HCT116 (cell line): ENCODE measurements around the gene ART3. TPM values are rescaled to one million over a fixed set of nuclear protein-coding genes. Genes with fewer than 3 reads are reported as not detected.

Experiments used
- ATAC-seq: fragments of 200-7000 bp; cut with Tn5 transposase; 2 replicates; pipeline ENCODE4 v1.9.1; 2020; ENCODE audit warnings: mild to moderate bottlenecking, moderate library complexity
- Bru-seq: library from RNA; stranded (reverse); fragments of 400-500 nt; gene quantifications from one replicate; lab custom pipeline; 2021; lab: Mats Ljungman, UMichigan
- BruChase-seq, 2 experiments: library from RNA; stranded (reverse); fragments of 400-500 nt; gene quantifications; one replicate each; lab custom pipeline; 2021; lab: Mats Ljungman, UMichigan
- BruUV-seq: library from RNA; stranded (reverse); fragments of 400-500 nt; replicated peaks from 2 replicates; lab custom pipeline; 2021; lab: Mats Ljungman, UMichigan
- CTCF ChIA-PET: fragments of 300-600 bp; sonication (Branson Sonifier 250); formaldehyde crosslinking; loops from one replicate; lab custom pipeline; 2021; ENCODE audit warnings: antibody characterized with exemption; lab: Charles Lee
- POLR2A ChIA-PET: fragments of 300-600, 350-600 bp; sonication (Branson Sonifier 250); formaldehyde crosslinking; loops from one replicate; lab custom pipeline; 2021; ENCODE audit warnings: antibody characterized with exemption; lab: Charles Lee
- RAD21 ChIA-PET, 2 experiments: fragments of 300-600 bp; sonication (Branson Sonifier 250); formaldehyde crosslinking; loops; one replicate each; lab custom pipeline; 2023; ENCODE audit warnings: low total read pairs in 2 of 2; ENCODE audit not compliant: uncharacterized antibody in 2 of 2, unreplicated experiment in 2 of 2, low non-redundant PET in 1 of 2; lab: Charles Lee
- DNase-seq: peaks from one replicate; pipeline ENCODE4 v3.0.0-alpha.2; 2010; ENCODE audit warnings: low read depth, low spot score
- H2AFZ ChIP-seq: fragments of 200-600 bp; shearing (Covaris generic), sonication (generic); 2 replicates; pipeline ENCODE4 v1.6.1; 2017; ENCODE audit warnings: low read depth, mixed run types, mixed read lengths, antibody characterized with exemption, low read length; ENCODE audit not compliant: poor library complexity, severe bottlenecking
- H3K27ac ChIP-seq: 2 replicates; pipeline ENCODE4 v1.5.1; 2012; ENCODE audit warnings: low read depth, low read length
- H3K27me3 ChIP-seq: fragments of 200-600 bp; sonication (generic); 2 replicates; pipeline ENCODE4 v1.6.1; 2016; ENCODE audit warnings: mixed run types, low read length, mixed read lengths; ENCODE audit not compliant: insufficient read depth
- H3K36me3 ChIP-seq, 2 experiments: fragments of 200-500 bp in 1 of 2; fragments of 200-600 bp in 1 of 2; sonication (Bioruptor generic) in 1 of 2; sonication (generic) in 1 of 2; 2 replicates each; pipeline versions ENCODE4 v1.5.1 to v1.6.1; 2014 to 2016; ENCODE audit warnings: low read length in 2 of 2, inconsistent platforms in 1 of 2, mixed read lengths in 1 of 2, mixed run types in 1 of 2; ENCODE audit not compliant: insufficient read depth in 2 of 2, control insufficient read depth in 1 of 2
- H3K4me1 ChIP-seq, 2 experiments: fragments of 200-600 bp in 1 of 2; sonication (generic) in 1 of 2; 2 replicates each; pipeline versions ENCODE4 v1.5.1 to v1.6.1; 2012 to 2017; ENCODE audit warnings: low read length in 2 of 2, inconsistent platforms in 1 of 2, mild to moderate bottlenecking in 1 of 2, mixed read lengths in 1 of 2, mixed run types in 1 of 2, moderate library complexity in 1 of 2; ENCODE audit not compliant: insufficient read depth in 2 of 2, control insufficient read depth in 1 of 2
- H3K4me2 ChIP-seq: fragments of 200-600 bp; sonication (generic); 2 replicates; pipeline ENCODE4 v1.6.1; 2017; ENCODE audit warnings: mixed run types, low read length, mixed read lengths
- H3K4me3 ChIP-seq, 2 experiments: fragments of 200-600 bp in 1 of 2; sonication (generic) in 1 of 2; replicated peaks in 1 of 2; 2 replicates each; pipeline ENCODE4 v1.5.1; 2011 to 2016; ENCODE audit warnings: low read length in 2 of 2, control low read depth in 1 of 2, low read depth in 1 of 2, mild to moderate bottlenecking in 1 of 2, mixed read lengths in 1 of 2, mixed run types in 1 of 2
- H3K79me2 ChIP-seq: fragments of 200-600 bp; sonication (generic); 2 replicates; pipeline ENCODE4 v1.6.1; 2017; ENCODE audit warnings: mild to moderate bottlenecking, mixed run types, low read length, moderate library complexity, mixed read lengths; ENCODE audit not compliant: insufficient read depth
- H3K9ac ChIP-seq: fragments of 200-600 bp; sonication (generic); 2 replicates; pipeline ENCODE4 v1.6.1; 2016; ENCODE audit warnings: low read length, mixed read lengths
- H3K9me2 ChIP-seq: fragments of 200-600 bp; sonication (generic), shearing (Covaris generic); 2 replicates; pipeline ENCODE4 v1.6.1; 2017; ENCODE audit warnings: mixed run types, mild to moderate bottlenecking, moderate library complexity; ENCODE audit not compliant: insufficient read depth
- H3K9me3 ChIP-seq, 2 experiments: fragments of 200-500 bp in 1 of 2; fragments of 200-600 bp in 1 of 2; sonication (Bioruptor generic) in 1 of 2; sonication (generic) in 1 of 2; 2 replicates each; pipeline ENCODE4 v1.6.1; 2014 to 2017; ENCODE audit warnings: low read length in 2 of 2, mixed read lengths in 2 of 2, inconsistent platforms in 1 of 2, low read depth in 1 of 2, mild to moderate bottlenecking in 1 of 2, mixed run types in 1 of 2, moderate library complexity in 1 of 2; ENCODE audit not compliant: control insufficient read depth in 1 of 2, insufficient read depth in 1 of 2
- H4K20me1 ChIP-seq: fragments of 200-600 bp; sonication (generic), shearing (Covaris generic); 2 replicates; pipeline ENCODE4 v1.6.1; 2017; ENCODE audit warnings: mixed run types, mild to moderate bottlenecking, moderate library complexity; ENCODE audit not compliant: insufficient read depth
- CBX3 ChIP-seq: IDR thresholded peaks from 2 replicates; pipeline ENCODE4 v1.6.1; 2012; ENCODE audit warnings: low read depth
- ELF1 ChIP-seq: IDR thresholded peaks from 2 replicates; pipeline ENCODE4 v1.6.1; 2012; ENCODE audit warnings: low read depth, borderline replicate concordance
- EZH2 ChIP-seq: fragments of 200-600 bp; sonication (generic); IDR thresholded peaks from 2 replicates; pipeline ENCODE4 v1.6.1; 2017; ENCODE audit warnings: antibody characterized with exemption, mixed run types
- EZH2phosphoT487 ChIP-seq: fragments of 200-600 bp; IDR thresholded peaks from 2 replicates; pipeline ENCODE4 v1.6.1; 2018; ENCODE audit warnings: antibody characterized with exemption, borderline replicate concordance
- FOSL1 ChIP-seq: IDR thresholded peaks from 2 replicates; pipeline ENCODE4 v1.6.1; 2012; ENCODE audit warnings: low read depth
- POLR2A ChIP-seq: IDR thresholded peaks from 2 replicates; pipeline ENCODE4 v1.7.0; 2011; ENCODE audit warnings: borderline replicate concordance; ENCODE audit not compliant: insufficient read depth, insufficient read length; ENCODE audit errors: extremely low read depth
- POLR2AphosphoS5 ChIP-seq: IDR thresholded peaks from 2 replicates; pipeline ENCODE4 v1.6.1; 2011; ENCODE audit warnings: mild to moderate bottlenecking, low read depth, low read length, moderate library complexity
- REST ChIP-seq: IDR thresholded peaks from 2 replicates; pipeline ENCODE4 v1.6.1; 2012; ENCODE audit warnings: low read depth
- SIN3A ChIP-seq: IDR thresholded peaks from 2 replicates; pipeline ENCODE4 v1.6.1; 2012; ENCODE audit warnings: low read depth
- SP1 ChIP-seq: IDR thresholded peaks from 2 replicates; pipeline ENCODE4 v1.6.1; 2012; ENCODE audit warnings: low read depth
- TCF7L2 ChIP-seq: IDR thresholded peaks from 2 replicates; pipeline ENCODE4 v1.7.0; 2011; ENCODE audit warnings: borderline replicate concordance, inconsistent platforms; ENCODE audit not compliant: insufficient read depth, insufficient read length; ENCODE audit errors: extremely low read depth
- YY1 ChIP-seq: IDR thresholded peaks from 2 replicates; pipeline ENCODE4 v1.6.1; 2011; ENCODE audit warnings: low read length, low read depth, moderate library complexity, mild to moderate bottlenecking; ENCODE audit not compliant: insufficient replicate concordance; ENCODE audit errors: extremely low read depth
- ZNF274 ChIP-seq: fragments of 200-500 bp; sonication (Bioruptor generic); IDR thresholded peaks from 2 replicates; pipeline ENCODE4 v1.6.1; 2014; ENCODE audit warnings: mild to moderate bottlenecking, low read depth, low read length, inconsistent platforms
- intact Hi-C: fragments of 100-400 bp; cut with micrococcal nuclease; formaldehyde crosslinking; loops from 2 replicates; pipeline ENCODE4 v1.10.0; 2022
- long read RNA-seq: library from polyadenylated mRNA; unstranded; transcript quantifications from one replicate; pipeline ENCODE4 v2.0.0, GENCODE V29; 2021; ENCODE audit not compliant: unreplicated experiment
- polyA plus RNA-seq: library from polyadenylated mRNA; unstranded; fragments of >200 nt; gene quantifications from 2 replicates; pipeline ENCODE4 v1.2.1, GENCODE V29; 2012; ENCODE audit warnings: missing spikeins
- total RNA-seq: library from RNA; stranded (reverse); gene quantifications from one replicate; pipeline ENCODE4 v1.2.1, GENCODE V29; 2021; ENCODE audit not compliant: unreplicated experiment

The ART3 gene
- total RNA-seq (not detected), Bru-seq, nascent RNA (not detected), BruChase-seq, experiment 1, labeled RNA remaining after a 6-hour chase (not detected), BruChase-seq, experiment 2, labeled RNA remaining after a 2-hour chase (percentile 1 among the genes with signal in this experiment)
- polyA plus RNA-seq: not detected in 2 replicates
- long read RNA-seq: 0 reads

- no peaks in the 10 kb centered on the region for H3K27me3 ChIP-seq
- no peaks in the 10 kb centered on the region for H3K36me3 ChIP-seq
- no peak for ATAC-seq
- H3K9me3 ChIP-seq: no peaks in the 10 kb centered on the region
- ChIA-PET RAD21 (no interaction called here), CTCF (no interaction called here), POLR2A (interaction anchor here (1.3 kb wide), 1 partner anchor 12 kb away, joined by 3 read pairs; no protein-coding TSS in a partner anchor)
- BruUV-seq: no TSS peak
- H3K27ac ChIP-seq: no peak within 1 kb of the TSS
- H3K4me1 ChIP-seq: no peaks in the 10 kb centered on the region
- no peak within 1 kb of the TSS for H3K9ac ChIP-seq
- H3K79me2 ChIP-seq: no peaks in the 10 kb centered on the region
- H3K9me2 ChIP-seq: no peaks in the 10 kb centered on the region
- no peak within 1 kb of the TSS for H2AFZ ChIP-seq
- no peak for TF ChIP-seq ZNF274
- TF ChIP-seq YY1: no peak
- no peak for TF ChIP-seq TCF7L2
- H4K20me1 ChIP-seq: no peaks in the 10 kb centered on the region
- H3K4me2 ChIP-seq: no peak within 1 kb of the TSS
- intact Hi-C loops: no loop called here
- no peak for DNase-seq
- no peak within 1 kb of the TSS for H3K4me3 ChIP-seq
Measured at GRCh38 chr4:76074468-76074867, at the start of gene ART3. ART3 (plus strand) TSS chr4:76074709; CDS start chr4:76075890, 1,181 bp downstream.

GRCh38 chr4:76028350-76028765 is 46.2 kb upstream of the ART3 start:
- Histone ChIP-seq H3K4me3 (no peak overlapping the region), H2AFZ (no peak overlapping the region), H3K4me2 (no peak overlapping the region), H3K4me1 (no peaks in the 10 kb centered on the region), H3K27me3 (no peaks in the 10 kb centered on the region), H3K36me3 (no peaks in the 10 kb centered on the region), H3K9me3 (no peaks in the 10 kb centered on the region), H3K27ac (no peak overlapping the region), H3K9ac (no peak overlapping the region)
- no peak for ATAC-seq
- CTCF ChIA-PET: no interaction called here
- TF ChIP-seq POLR2A: no peak
- no peak for TF ChIP-seq SIN3A
- no peak for TF ChIP-seq FOSL1
- TF ChIP-seq REST: no peak
- no peak for TF ChIP-seq POLR2AphosphoS5
- TF ChIP-seq CBX3: no peak
- no peak for TF ChIP-seq YY1
- TF ChIP-seq EZH2: no peak
- TF ChIP-seq SP1: no peak
- TF ChIP-seq ELF1: no peak
- no peak for TF ChIP-seq EZH2phosphoT487
- TF ChIP-seq, all 23 proteins: peak for 0
- no peaks in the 10 kb centered on the region for H3K79me2 ChIP-seq
- no peak for DNase-seq
- H3K9me2 ChIP-seq: no peaks in the 10 kb centered on the region
- POLR2A ChIA-PET: no interaction called here
- no peaks in the 10 kb centered on the region for H4K20me1 ChIP-seq
- RAD21 ChIA-PET: no interaction called here
- BruUV-seq: no TSS peak
- intact Hi-C loops: no loop called here
